ENCODE data around the gene C4BPB. TPM values are rescaled to one million over a fixed set of nuclear protein-coding genes. Genes with fewer than 3 reads are reported as not detected.

The C4BPB gene
- total RNA-seq, 2 experiments from 2014 or later: 1.3 to 1.4 TPM

GRCh38 chr1:207109004-207109403 lies 20.3 kb downstream of the C4BPB start:
- Mint-ChIP-seq H3K9me3 (ENCODE audit: low read depth) (no peaks in the 10 kb centered on the region), H3K36me3 (ENCODE audit: low read depth) (no peaks in the 10 kb centered on the region), H3K27ac (no peak overlapping the region), H3K4me1 (no peaks in the 10 kb centered on the region), H3K4me3 (no peak overlapping the region), H3K27me3 (peaks cover 13% of the 10 kb centered on the region)
- ATAC-seq: no peak
- no peak for DNase-seq
- ChIA-PET POLR2A (no interaction called here), CTCF (interaction anchor here (0.6 kb wide), 1 partner anchor 372 kb away, joined by 3 read pairs; no protein-coding TSS in a partner anchor)
- intact Hi-C loops (cut with DNase I, micrococcal nuclease): no loop called here

GRCh38 chr1:207112616-207113296 lies 24.1 kb downstream of the C4BPB start:
- Mint-ChIP-seq H3K27me3 (peaks cover 3% of the 10 kb centered on the region), H3K36me3 (ENCODE audit: low read depth) (no peaks in the 10 kb centered on the region), H3K4me3 (no peak overlapping the region), H3K27ac (no peak overlapping the region), H3K4me1 (no peaks in the 10 kb centered on the region), H3K9me3 (ENCODE audit: low read depth) (no peaks in the 10 kb centered on the region)
- POLR2A ChIA-PET: no interaction called here
- CTCF ChIA-PET: interaction anchor here (0.7 to 1.0 kb wide), 3 partner anchors 28 to 293 kb away, joined by 3 read pairs; no protein-coding TSS in a partner anchor
- intact Hi-C loops (cut with DNase I, micrococcal nuclease): no loop called here
- ATAC-seq: no peak
- no peak for DNase-seq

DNA sequence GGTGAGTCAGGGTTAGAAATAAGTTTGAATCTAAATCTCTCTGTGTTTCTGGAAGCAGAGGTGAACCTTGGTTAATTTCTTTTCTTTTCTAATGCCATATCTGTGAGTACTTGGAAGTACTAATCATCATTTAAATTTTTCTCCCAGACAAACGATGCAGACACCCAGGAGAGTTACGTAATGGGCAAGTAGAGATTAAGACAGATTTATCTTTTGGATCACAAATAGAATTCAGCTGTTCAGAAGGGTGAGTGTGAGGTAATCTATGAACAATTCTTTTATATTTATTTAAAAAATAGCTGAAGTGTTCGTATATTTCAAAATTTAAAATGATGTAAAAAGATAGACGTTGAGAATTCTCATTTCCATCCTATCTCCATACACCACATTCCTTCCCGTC lies 26.6 kb downstream of the C4BPB start:
- no peaks in the 10 kb centered on the region for H3K9me3 Mint-ChIP-seq (ENCODE audit: low read depth)
- H3K27me3 Mint-ChIP-seq: no peaks in the 10 kb centered on the region
- no peak overlapping the region for H3K27ac Mint-ChIP-seq
- POLR2A ChIA-PET: interaction anchor here (0.6 kb wide), 1 partner anchor 17 kb away, joined by 3 read pairs; no protein-coding TSS in a partner anchor
- CTCF ChIA-PET: interaction anchor here (1.0 kb wide), 1 partner anchor 316 kb away, joined by 3 read pairs; no protein-coding TSS in a partner anchor
- DNase-seq: no peak
- no peak for ATAC-seq
- intact Hi-C loops (cut with DNase I, micrococcal nuclease): no loop called here
- no peaks in the 10 kb centered on the region for H3K4me1 Mint-ChIP-seq
- H3K4me3 Mint-ChIP-seq: no peak overlapping the region
- H3K36me3 Mint-ChIP-seq (ENCODE audit: low read depth): no peaks in the 10 kb centered on the region

GRCh38 chr1:207124389-207124788 lies 35.7 kb downstream of the C4BPB start:
- Mint-ChIP-seq H3K27me3 (peaks cover 9% of the 10 kb centered on the region), H3K4me1 (no peaks in the 10 kb centered on the region), H3K9me3 (ENCODE audit: low read depth) (peaks cover 18% of the 10 kb centered on the region), H3K36me3 (ENCODE audit: low read depth) (peaks cover 6% of the 10 kb centered on the region), H3K27ac (no peak overlapping the region), H3K4me3 (no peak overlapping the region)
- ChIA-PET CTCF (interaction anchor here (0.8 kb wide), 1 partner anchor 165 kb away, joined by 3 read pairs; no protein-coding TSS in a partner anchor), POLR2A (interaction anchor here (0.5 kb wide), 1 partner anchor 27 kb away, joined by 3 read pairs; no protein-coding TSS in a partner anchor)
- no peak for DNase-seq
- intact Hi-C loops (cut with DNase I, micrococcal nuclease): no loop called here
- no peak for ATAC-seq

DNA sequence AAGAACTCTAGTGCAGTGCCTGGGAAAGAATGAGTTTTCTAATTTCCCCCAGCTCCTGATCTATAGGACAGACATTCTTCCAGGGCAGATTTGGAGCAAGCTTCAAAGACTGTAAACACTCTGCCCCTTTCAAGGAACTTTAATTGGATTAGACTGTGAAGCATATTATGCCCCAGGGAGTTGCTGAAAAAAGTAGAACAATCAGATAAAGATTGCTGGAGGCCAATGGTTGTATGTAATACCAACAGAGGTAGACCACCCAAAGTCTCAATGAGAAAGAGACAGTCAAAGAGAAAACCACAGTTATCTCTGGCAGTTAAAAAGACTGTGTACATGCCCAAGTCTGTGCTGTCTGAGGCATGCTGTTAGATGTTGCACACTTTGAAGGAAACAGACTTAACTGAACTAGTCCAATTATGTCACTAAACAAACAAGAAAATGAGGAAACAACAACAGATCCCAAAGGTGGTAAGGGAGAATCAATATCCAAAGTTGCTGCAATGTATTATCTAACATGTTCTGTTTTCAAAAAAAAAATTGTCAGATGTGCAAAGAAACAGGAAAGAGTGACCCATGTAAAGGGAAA lies 39.8 kb downstream of the C4BPB start:
- ATAC-seq: no peak
- Mint-ChIP-seq H3K9me3 (ENCODE audit: low read depth) (peaks cover 32% of the 10 kb centered on the region), H3K4me1 (no peaks in the 10 kb centered on the region), H3K27ac (no peak overlapping the region), H3K27me3 (peaks cover 5% of the 10 kb centered on the region), H3K36me3 (ENCODE audit: low read depth) (peaks cover 7% of the 10 kb centered on the region), H3K4me3 (no peak overlapping the region)
- CTCF ChIA-PET: interaction anchor here (0.9 to 1.3 kb wide), 2 partner anchors 8 to 25 kb away, joined by 3 to 4 read pairs; partner anchors contain the start of gene C4BPA
- intact Hi-C loops (cut with DNase I, micrococcal nuclease): no loop called here
- POLR2A ChIA-PET: no interaction called here
- no peak for DNase-seq

- ChIA-PET CTCF (interaction anchor here (0.6 kb wide), 1 partner anchor 51 kb away, joined by 3 read pairs; no protein-coding TSS in a partner anchor), POLR2A (no interaction called here)
- Mint-ChIP-seq H3K36me3 (ENCODE audit: low read depth) (peaks cover 7% of the 10 kb centered on the region), H3K27ac (no peak overlapping the region), H3K4me1 (no peaks in the 10 kb centered on the region), H3K27me3 (peaks cover 2% of the 10 kb centered on the region), H3K9me3 (ENCODE audit: low read depth) (peaks cover 32% of the 10 kb centered on the region), H3K4me3 (no peak overlapping the region)
- ATAC-seq (no peak), DNase-seq (no peak)
- intact Hi-C loops (cut with DNase I, micrococcal nuclease): no loop called here
Measured at GRCh38 chr1:207129053-207129452, 40.4 kb downstream of the C4BPB start.

- POLR2A ChIA-PET: no interaction called here
Measured at GRCh38 chr1:207130252-207131036, 41.8 kb downstream of the C4BPB start.

GRCh38 chr1:207131163-207131562 lies 42.5 kb downstream of the C4BPB start:
- Mint-ChIP-seq H3K27me3 (no peaks in the 10 kb centered on the region), H3K4me3 (no peak overlapping the region), H3K36me3 (ENCODE audit: low read depth) (peaks cover 7% of the 10 kb centered on the region), H3K27ac (no peak overlapping the region), H3K9me3 (ENCODE audit: low read depth) (peaks cover 32% of the 10 kb centered on the region), H3K4me1 (no peaks in the 10 kb centered on the region)
- ATAC-seq (no peak), DNase-seq (no peak)
- ChIA-PET CTCF (no interaction called here), POLR2A (no interaction called here)
- intact Hi-C loops (cut with DNase I, micrococcal nuclease): no loop called here

More at GRCh38 chr1:207130252-207131036, 41.8 kb downstream of the C4BPB start:
- H3K4me3 Mint-ChIP-seq: no peak overlapping the region
- no peak for ATAC-seq
- intact Hi-C loops (cut with DNase I, micrococcal nuclease): no loop called here
- peaks cover 7% of the 10 kb centered on the region for H3K36me3 Mint-ChIP-seq (ENCODE audit: low read depth)
- H3K27me3 Mint-ChIP-seq: peaks cover 2% of the 10 kb centered on the region
- no peak for DNase-seq
- peaks cover 32% of the 10 kb centered on the region for H3K9me3 Mint-ChIP-seq (ENCODE audit: low read depth)
- no peaks in the 10 kb centered on the region for H3K4me1 Mint-ChIP-seq
- CTCF ChIA-PET: no interaction called here
- H3K27ac Mint-ChIP-seq: no peak overlapping the region

DNA sequence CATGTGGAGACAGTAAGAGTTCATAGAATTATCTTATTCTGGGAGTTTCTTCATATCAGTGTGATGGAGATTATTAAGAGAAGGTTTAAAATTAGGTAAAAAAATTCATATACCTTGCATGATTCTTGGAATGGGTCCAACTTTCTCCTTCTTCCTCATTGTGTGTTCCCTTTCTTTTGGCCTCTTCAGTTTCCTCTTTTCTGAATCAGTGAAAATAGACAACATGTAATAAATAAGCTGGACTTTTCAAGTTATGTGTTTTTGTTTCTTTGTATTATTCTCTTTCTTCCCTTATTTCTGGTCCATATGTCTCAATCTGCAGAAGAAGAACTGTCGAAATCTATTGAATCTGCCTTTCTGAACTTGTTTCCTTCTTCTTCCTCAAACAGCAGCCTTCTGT lies 45.9 kb downstream of the C4BPB start:
- intact Hi-C loops (cut with DNase I, micrococcal nuclease): no loop called here
- ChIA-PET POLR2A (no interaction called here), CTCF (interaction anchor here (0.6 kb wide), 1 partner anchor 662 kb away, joined by 5 read pairs; no protein-coding TSS in a partner anchor)

GRCh38 chr1:207139616-207140015 lies 51.0 kb downstream of the C4BPB start:
- H3K4me1 Mint-ChIP-seq: no peaks in the 10 kb centered on the region
- ATAC-seq (no peak), DNase-seq (no peak)
- H3K27ac Mint-ChIP-seq: no peak overlapping the region
- no peak overlapping the region for H3K4me3 Mint-ChIP-seq
- intact Hi-C loops (cut with DNase I, micrococcal nuclease): no loop called here
- CTCF ChIA-PET: interaction anchor here (0.6 to 1.0 kb wide), 3 partner anchors 14 to 77 kb away, joined by 3 to 4 read pairs (median 3); no protein-coding TSS in a partner anchor
- POLR2A ChIA-PET: interaction anchor here (0.8 kb wide), 1 partner anchor 359 kb away, joined by 3 read pairs; no protein-coding TSS in a partner anchor
- H3K9me3 Mint-ChIP-seq (ENCODE audit: low read depth): no peaks in the 10 kb centered on the region
- no peaks in the 10 kb centered on the region for H3K27me3 Mint-ChIP-seq
- no peaks in the 10 kb centered on the region for H3K36me3 Mint-ChIP-seq (ENCODE audit: low read depth)

More for the DNA sequence above, 45.9 kb downstream of the C4BPB start:
- Mint-ChIP-seq H3K27ac (no peak overlapping the region), H3K9me3 (ENCODE audit: low read depth) (peaks cover 13% of the 10 kb centered on the region), H3K4me1 (no peaks in the 10 kb centered on the region), H3K36me3 (ENCODE audit: low read depth) (no peaks in the 10 kb centered on the region), H3K27me3 (no peaks in the 10 kb centered on the region), H3K4me3 (no peak overlapping the region)
- DNase-seq: no peak
- no peak for ATAC-seq

DNA sequence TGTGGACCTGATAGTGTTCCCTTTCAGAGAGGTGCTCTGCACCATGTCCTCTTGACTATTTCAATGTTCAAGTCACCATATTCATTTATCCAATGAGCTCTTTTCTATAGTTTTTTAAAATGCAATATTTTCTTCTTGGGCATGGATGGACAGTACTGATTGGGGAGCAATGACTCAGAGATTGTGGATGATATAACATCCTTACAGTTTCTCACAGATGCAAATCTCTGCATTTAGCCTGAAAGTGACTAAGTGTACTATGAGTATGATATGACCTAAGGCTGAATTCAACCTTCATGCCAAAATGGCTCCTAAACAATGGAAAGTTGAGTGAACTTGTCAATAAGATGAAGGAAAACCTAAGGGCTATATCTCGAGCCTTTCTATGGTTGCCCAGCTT lies 51.9 kb downstream of the C4BPB start:
- ChIA-PET CTCF (interaction anchor here (0.6 to 1.0 kb wide), 2 partner anchors 30 to 76 kb away, joined by 3 to 4 read pairs; no protein-coding TSS in a partner anchor), POLR2A (no interaction called here)
- no peak overlapping the region for H3K4me3 Mint-ChIP-seq
- no peak for ATAC-seq
- no peaks in the 10 kb centered on the region for H3K36me3 Mint-ChIP-seq (ENCODE audit: low read depth)
- DNase-seq: no peak
- peaks cover 1% of the 10 kb centered on the region for H3K27me3 Mint-ChIP-seq
- H3K4me1 Mint-ChIP-seq: no peaks in the 10 kb centered on the region
- H3K27ac Mint-ChIP-seq: no peak overlapping the region
- no peaks in the 10 kb centered on the region for H3K9me3 Mint-ChIP-seq (ENCODE audit: low read depth)
- intact Hi-C loops (cut with DNase I, micrococcal nuclease): no loop called here

Data from activated CD4-positive, alpha-beta T cell treated with anti-CD3 and anti-CD28 coated beads for 36 hours (primary cell).